Posterior vena cava (tissue), 2 donors: Measurements from ENCODE around the gene ZNF683. TPM values are rescaled to one million over a fixed set of nuclear protein-coding genes. Genes with fewer than 3 reads are reported as not detected.

Experiments
- DNase-seq: peaks from one replicate; pipeline ENCODE4 v3.0.0-alpha.2; 2020; ENCODE audit warnings: low spot score
- intact Hi-C, 2 donors: fragments of 100-400 bp; cut with DNase I; formaldehyde crosslinking; loops; one replicate each; pipeline versions ENCODE4 v1.14.1 to v1.14.2; 2022 to 2023
- total RNA-seq, 2 donors: library from RNA; stranded (reverse); fragmentation: NEBNext Ultra II Directional; extraction: Animal tissue kit (Norgen Biotek cat#: 25700); gene quantifications; one replicate each; pipeline ENCODE4 v1.2.1, GENCODE V29; 2021
- donor health status: DM: yes; HTN: yes; CAD: no.
- donor health status: DM: yes; HTN: yes; CAD: no.

The ZNF683 gene
- total RNA-seq, 2 donors from 2014 or later = not detected

- no peak for DNase-seq
- intact Hi-C loops = no loop called here
These were observed 10.9 kb downstream of the ZNF683 start for GRCh38 chr1:26361605-26362122.

GRCh38 chr1:26360807-26361604 lies 11.5 kb downstream of the ZNF683 start:
- intact Hi-C loops = loop anchor here in 1 of 2 donors (1.0 kb wide), 1 partner anchor 14 kb away; no protein-coding TSS in a partner anchor
- no peak for DNase-seq

- DNase-seq = no peak
- intact Hi-C loops = loop anchor here in 1 of 2 donors (1.0 kb wide), 1 partner anchor 13 kb away; no protein-coding TSS in a partner anchor
These were observed 12.4 kb downstream of the ZNF683 start for GRCh38 chr1:26359981-26360806.

- intact Hi-C loops = no loop called here
- DNase-seq = no peak
These were observed 13.9 kb downstream of the ZNF683 start for GRCh38 chr1:26358411-26359384.

DNA sequence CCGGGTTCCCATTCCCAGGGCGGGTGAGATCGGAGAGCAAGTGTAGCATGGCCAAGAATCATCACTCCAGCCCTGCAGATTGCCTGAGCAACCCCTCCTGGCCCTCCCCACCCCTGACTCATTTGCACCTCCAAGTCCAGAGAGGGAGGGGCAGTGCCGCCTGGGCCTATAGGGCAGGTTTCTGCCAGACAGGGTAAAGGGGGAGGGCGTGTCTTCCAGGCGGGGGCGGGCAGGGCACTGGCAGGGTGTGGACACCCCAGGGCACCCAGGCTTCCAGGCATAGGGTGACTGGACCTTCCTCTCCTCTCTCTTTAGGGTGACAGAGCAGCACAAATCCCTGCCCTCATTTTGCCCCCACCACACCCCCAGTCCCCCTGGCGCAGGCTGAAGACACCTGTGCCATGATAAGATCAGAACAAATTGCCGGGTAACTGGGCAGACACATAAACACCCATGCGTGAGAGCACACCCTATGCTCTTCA lies 15.4 kb downstream of the ZNF683 start:
- no peak for DNase-seq
- intact Hi-C loops = no loop called here

- intact Hi-C loops = no loop called here
- DNase-seq = no peak
These were observed 16.4 kb downstream of the ZNF683 start for GRCh38 chr1:26356106-26356505.

DNA sequence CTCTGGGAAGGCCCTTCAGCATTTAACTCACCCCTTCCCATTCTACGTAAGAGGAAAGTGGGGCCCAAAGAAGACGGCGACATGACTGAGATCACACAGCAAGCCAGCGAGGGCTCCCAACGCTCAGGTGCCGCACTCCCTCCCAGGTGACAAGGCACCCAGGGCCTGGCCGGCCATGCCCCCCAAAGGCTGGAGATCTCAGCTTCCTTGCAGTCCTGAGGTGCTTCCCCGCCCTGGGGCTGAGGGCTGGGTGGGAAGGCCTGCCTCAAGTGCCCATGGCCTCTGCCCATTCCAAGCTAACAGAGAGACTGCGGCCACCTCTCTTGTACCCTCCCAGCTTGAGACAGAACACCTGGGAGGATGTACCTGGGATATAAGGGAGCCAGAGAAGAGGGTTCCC lies 17.6 kb downstream of the ZNF683 start:
- no peak for DNase-seq
- intact Hi-C loops = no loop called here

DNA sequence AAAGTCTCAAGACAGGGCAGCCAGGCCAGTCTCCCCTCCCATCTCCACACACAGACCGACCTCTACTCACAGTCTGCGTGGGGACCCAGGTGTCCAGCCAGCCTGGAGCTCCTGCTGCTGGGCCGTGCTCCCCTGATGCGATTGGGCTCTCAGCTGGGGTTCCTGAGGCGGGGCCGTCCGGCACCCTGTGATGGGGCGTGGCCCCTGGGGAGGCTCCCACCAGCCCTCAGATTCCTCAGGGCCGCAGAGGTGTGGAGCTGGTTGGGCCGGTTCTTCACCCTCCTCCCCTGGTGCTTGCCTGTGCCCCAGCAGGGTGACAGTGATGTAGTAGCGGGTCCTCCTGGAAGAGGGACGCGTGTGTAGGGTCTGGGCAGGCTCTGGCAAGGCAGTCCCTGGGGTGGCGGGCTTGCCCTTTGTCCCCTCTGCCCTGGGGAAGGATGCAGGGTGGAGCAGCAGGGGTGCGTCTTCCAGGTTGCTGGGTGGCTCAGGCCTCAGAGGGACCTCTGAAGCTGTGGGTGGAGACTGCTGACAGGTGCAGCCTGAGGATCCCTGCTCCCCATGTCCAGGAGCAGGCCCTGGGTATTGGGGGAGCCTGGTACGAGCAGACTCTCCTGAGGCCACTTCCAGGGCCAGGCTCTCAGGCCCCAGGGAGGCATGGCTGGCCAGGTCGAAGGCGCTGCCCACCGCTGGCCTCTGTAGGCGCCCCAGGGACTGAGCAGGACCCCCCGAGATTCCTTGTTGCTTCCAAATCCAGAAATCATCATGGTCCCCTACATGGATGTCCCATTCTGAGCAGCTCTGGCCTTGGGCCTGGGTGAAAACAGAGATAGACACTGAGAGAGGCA lies 18.4 kb downstream of the ZNF683 start, which contains the start of gene CRYBG2:
TSS of gene CRYBG2 (minus strand) at position 155 of the 845 bp plus-strand sequence. CDS start 7,473 bp downstream, outside the sequence.
- intact Hi-C loops = no loop called here

GRCh38 chr1:26353210-26353859 lies 19.2 kb downstream of the ZNF683 start:
- intact Hi-C loops = no loop called here
- no peak for DNase-seq

More for the DNA sequence above, 18.4 kb downstream of the ZNF683 start, which contains the start of gene CRYBG2:
- DNase-seq = no peak

DNA sequence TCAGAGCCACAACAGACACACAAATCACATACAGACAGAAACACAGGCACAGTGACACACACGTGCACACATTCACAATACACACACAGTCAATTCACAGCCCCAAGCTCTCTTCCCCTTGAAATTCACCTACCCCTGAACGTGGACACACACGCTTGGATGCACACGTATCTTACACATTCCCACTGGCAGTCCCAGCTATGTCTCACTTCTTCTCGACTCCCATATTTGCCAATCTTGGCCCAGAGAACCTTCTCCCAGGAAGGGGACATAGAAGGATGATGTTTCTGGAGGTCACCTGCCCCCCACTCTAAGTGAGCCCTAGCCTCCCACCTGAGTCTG lies 20.2 kb downstream of the ZNF683 start:
- intact Hi-C loops = no loop called here
- no peak for DNase-seq

DNA sequence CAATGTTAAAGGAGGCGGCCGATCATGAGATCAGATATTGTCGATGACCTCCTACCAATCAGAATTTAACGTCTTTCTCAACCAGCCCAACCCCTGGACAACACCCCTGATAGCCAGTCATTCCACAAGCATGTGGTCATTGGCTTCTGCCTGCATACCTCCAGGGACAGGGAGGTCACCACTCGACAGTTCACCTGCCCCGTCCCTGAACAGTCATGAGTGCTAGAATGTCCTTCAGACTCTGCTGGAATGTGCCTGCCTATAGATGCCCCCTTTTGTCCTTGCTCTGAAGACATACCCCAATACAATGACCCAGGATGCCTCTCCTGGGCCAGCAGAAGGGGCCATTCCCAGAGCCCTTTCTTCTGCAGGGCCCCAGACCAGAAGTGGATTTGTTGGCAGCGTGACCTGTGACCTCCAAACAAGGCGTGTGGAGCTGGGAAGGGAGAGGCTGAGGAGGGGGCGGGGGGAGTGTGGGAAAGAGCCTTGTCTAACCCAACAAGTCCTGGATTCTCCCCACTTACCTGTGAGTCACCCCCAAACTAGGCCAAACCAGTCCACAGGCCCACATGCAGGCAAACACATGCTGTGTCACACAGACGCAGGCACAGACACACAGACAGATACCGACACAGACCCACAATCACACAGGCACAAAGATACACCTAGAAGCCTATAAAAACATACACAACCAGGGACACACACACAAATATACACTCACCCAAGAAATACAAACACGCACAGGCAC lies 20.8 kb downstream of the ZNF683 start:
- DNase-seq = no peak
- intact Hi-C loops = no loop called here

- intact Hi-C loops = no loop called here
- no peak for DNase-seq
These were observed 21.6 kb downstream of the ZNF683 start for GRCh38 chr1:26350701-26351589.

GRCh38 chr1:26350343-26350700 lies 22.2 kb downstream of the ZNF683 start:
- no peak for DNase-seq
- intact Hi-C loops = no loop called here

- DNase-seq = no peak
- intact Hi-C loops = no loop called here
These were observed 22.7 kb downstream of the ZNF683 start for GRCh38 chr1:26349877-26350244.

GRCh38 chr1:26349188-26349876 lies 23.2 kb downstream of the ZNF683 start:
- intact Hi-C loops = no loop called here

More at GRCh38 chr1:26349188-26349876, 23.2 kb downstream of the ZNF683 start:
- DNase-seq = no peak
